K562 (cell line): ENCODE results near the gene SH2D5. TPM values are rescaled to one million over a fixed set of nuclear protein-coding genes. Genes with fewer than 3 reads are reported as not detected.

Source experiments
- ATAC-seq: fragments of 200-7000 bp; cut with Tn5 transposase; 3 replicates; pipeline ENCODE4 v1.9.1; 2020; ENCODE audit warnings: moderate library complexity
- BruUV-seq: library from RNA; stranded (reverse); fragments of 400-500 nt; replicated peaks from 2 replicates; lab custom pipeline; 2021; lab: Mats Ljungman, UMichigan
- CTCF ChIA-PET: fragments of 300-600 bp; formaldehyde crosslinking; extraction: SDS; loops from one replicate; lab custom pipeline; 2021; ENCODE audit warnings: low intra/inter-chr PET ratio; lab: Yijun Ruan, JAX
- POLR2A ChIA-PET: fragments of 300-600, 350-650 bp; sonication (Branson Sonifier 250); formaldehyde crosslinking; extraction: SDS; loops from one replicate; lab custom pipeline; 2021; ENCODE audit warnings: antibody characterized with exemption, inconsistent platforms; lab: Yijun Ruan, JAX
- DNase-seq, 4 experiments: peaks; one replicate each; pipeline versions ENCODE4 v3.0.0 to v3.0.0-alpha.2; 2011 to 2018; ENCODE audit warnings: low spot score in 3 of 4, mixed read lengths in 3 of 4; ENCODE audit errors: extremely low read depth in 1 of 4
- FAIRE-seq: peaks from 2 replicates; lab custom pipeline; 2011; peaks lifted over from hg19 to GRCh38; lab: Jason Lieb, UNC
- H2AFZ ChIP-seq: 2 replicates; pipeline ENCODE4 v1.6.0; 2011; ENCODE audit warnings: low read depth, low read length, control low read depth, inconsistent platforms
- H3K27ac ChIP-seq: fragments of 200-600 bp; 3 replicates; pipeline ENCODE4 v1.8.0; 2011; ENCODE audit warnings: low read depth, mild to moderate bottlenecking, control low read depth, inconsistent platforms, low read length, moderate library complexity, mixed read lengths; ENCODE audit errors: extremely low read depth
- H3K27me3 ChIP-seq, 2 experiments: fragments of 300-600 bp in 1 of 2; 2 replicates in 1 of 2; 3 replicates in 1 of 2; pipeline versions ENCODE4 v1.6.0 to v1.8.0; 2011; ENCODE audit warnings: inconsistent platforms in 2 of 2, low read length in 2 of 2, mild to moderate bottlenecking in 1 of 2, mixed read lengths in 1 of 2, moderate library complexity in 1 of 2; ENCODE audit not compliant: control insufficient read depth in 2 of 2, insufficient read depth in 2 of 2
- H3K36me3 ChIP-seq: fragments of 300-600 bp; 3 replicates; pipeline ENCODE4 v1.8.0; 2011; ENCODE audit warnings: mild to moderate bottlenecking, low read length, inconsistent platforms; ENCODE audit not compliant: control insufficient read depth, insufficient read depth
- H3K4me1 ChIP-seq, 2 experiments: fragments of 200-600 bp in 1 of 2; replicated peaks in 1 of 2; 2 replicates in 1 of 2; 3 replicates in 1 of 2; pipeline versions ENCODE4 v1.5.1 to v1.8.0; 2011; ENCODE audit warnings: inconsistent platforms in 2 of 2, low read length in 2 of 2, mild to moderate bottlenecking in 1 of 2, mixed read lengths in 1 of 2, moderate library complexity in 1 of 2; ENCODE audit not compliant: control insufficient read depth in 2 of 2, insufficient read depth in 2 of 2
- H3K4me2 ChIP-seq: 2 replicates; pipeline ENCODE4 v1.6.1; 2011; ENCODE audit warnings: low read length, control low read depth, inconsistent platforms, mixed read lengths; ENCODE audit not compliant: insufficient read depth
- H3K4me3 ChIP-seq: fragments of 200-600 bp; sonication (generic), shearing (Covaris generic); 2 replicates; pipeline ENCODE4 v1.5.1; 2016; ENCODE audit warnings: control low read depth, inconsistent platforms
- H3K79me2 ChIP-seq: fragments of 200-600 bp; 3 replicates; pipeline ENCODE4 v1.8.0; 2011; ENCODE audit warnings: low read length, inconsistent platforms; ENCODE audit not compliant: control insufficient read depth, insufficient read depth
- H3K9ac ChIP-seq, 2 experiments: 2 replicates each; pipeline versions ENCODE4 v1.6.0 to v1.6.1; 2011; ENCODE audit warnings: low read depth in 2 of 2, low read length in 2 of 2, control low read depth in 1 of 2, inconsistent platforms in 1 of 2, mild to moderate bottlenecking in 1 of 2, mixed read lengths in 1 of 2; ENCODE audit not compliant: insufficient read depth in 1 of 2
- H3K9me1 ChIP-seq: one replicate; pipeline ENCODE4 v1.6.0; 2011; ENCODE audit warnings: inconsistent platforms, mild to moderate bottlenecking, low read length, moderate library complexity; ENCODE audit not compliant: control insufficient read depth, insufficient read depth
- H3K9me3 ChIP-seq: replicated peaks from 2 replicates; pipeline ENCODE4 v1.5.1; 2011; ENCODE audit warnings: low read depth, low read length, inconsistent platforms; ENCODE audit not compliant: control insufficient read depth, insufficient read depth
- H4K20me1 ChIP-seq: replicated peaks from 2 replicates; pipeline ENCODE4 v1.6.1; 2011; ENCODE audit warnings: low read length, inconsistent platforms, mixed read lengths; ENCODE audit not compliant: control insufficient read depth, insufficient read depth
- KDM5B ChIP-seq: fragments of 200-600 bp; sonication (generic); IDR thresholded peaks from 2 replicates; pipeline ENCODE4 v1.6.1; 2012; ENCODE audit warnings: low read depth, mild to moderate bottlenecking, moderate library complexity, low read length, control low read depth, inconsistent platforms; ENCODE audit not compliant: insufficient replicate concordance
- SLC30A9 ChIP-seq: fragments of 250-450 bp; sonication (Bioruptor Pico); IDR thresholded peaks from 2 replicates; pipeline ENCODE4 v1.8.0; 2022; ENCODE audit warnings: mild to moderate bottlenecking, moderate library complexity
- SRSF7 ChIP-seq: fragments of 200-400 bp; formaldehyde crosslinking; optimal IDR thresholded peaks from 2 replicates; pipeline ENCODE3; 2017; ENCODE audit warnings: mild to moderate bottlenecking, low read depth, low read length
- ZBTB17 ChIP-seq: fragments of 450-650 bp; formaldehyde crosslinking; IDR thresholded peaks from 2 replicates; pipeline ENCODE4 v1.4.0; 2020; ENCODE audit warnings: mild to moderate bottlenecking
- ZNF124 ChIP-seq: sonication (generic); formaldehyde crosslinking; IDR thresholded peaks from 2 replicates; pipeline ENCODE4 v1.8.1; 2022; ENCODE audit warnings: missing genetic modification reagents
- WGBS: fragments of 100-300 bp; shearing (Covaris generic); methylation state at CpG from one replicate; pipeline ENCODE4 v1.1.6; 2016; ENCODE audit warnings: low coverage, mixed read lengths; ENCODE audit not compliant: insufficient coverage; ENCODE audit errors: missing lambda C conversion rate; 5-methylcytosine and 5-hydroxymethylcytosine counted together
- in situ Hi-C: fragments of 300-500 bp; cut with MboI; formaldehyde crosslinking; loops from 4 replicates; pipeline ENCODE4 v1.15.0; 2018; ENCODE audit warnings: inconsistent platforms, mixed read lengths
- intact Hi-C: fragments of 100-400 bp; cut with micrococcal nuclease; formaldehyde crosslinking; loops from 2 replicates; pipeline ENCODE4 v1.14.2; 2022
- polyA plus RNA-seq, 8 experiments: library from polyadenylated mRNA; depleted of rRNA in 4 of 8; stranded (reverse) in 5 of 8; unstranded in 3 of 8; fragments of >200 nt; fragmentation: Nextera tagmentation in 2 of 8; fragmentation: Illumina TruSeq in 1 of 8; extraction: Ambion mirVana in 2 of 8; extraction: Trizol in 1 of 8; gene quantifications; 2 replicates each; pipeline versions ENCODE4 v1.2.1 to v1.2.3, GENCODE V29; 2011 to 2014; ENCODE audit warnings: inconsistent platforms in 1 of 8, missing spikeins in 1 of 8
- total RNA-seq, 7 experiments: library from RNA; depleted of rRNA in 6 of 7; stranded (reverse); fragments of >200 nt in 6 of 7; fragmentation: Illumina TruSeq in 2 of 7; extraction: Trizol in 2 of 7; gene quantifications; 2 replicates each; pipeline versions ENCODE4 v1.2.1 to v1.2.3, GENCODE V29; 2011 to 2021; ENCODE audit warnings: low replicate concordance in 1 of 7
- TF ChIP-seq, protein P1 (sequence below): fragments of 250-450 bp; sonication (Bioruptor Pico); IDR thresholded peaks from 2 replicates; pipeline ENCODE4 v1.4.0; 2020; ENCODE audit warnings: mild to moderate bottlenecking, moderate library complexity, borderline replicate concordance
- TF ChIP-seq, protein P2 (sequence below): fragments of 450-650 bp; IDR thresholded peaks from 2 replicates; pipeline ENCODE4 v1.6.1; 2018; ENCODE audit not compliant: partially characterized antibody

Gene SH2D5
- total and polyA plus RNA-seq, 9 of the 15 experiments (the other 6 are each of a cell fraction or from before 2014, with no cell fraction given): 0.06 to 0.11 TPM; not detected in 7

DNA sequence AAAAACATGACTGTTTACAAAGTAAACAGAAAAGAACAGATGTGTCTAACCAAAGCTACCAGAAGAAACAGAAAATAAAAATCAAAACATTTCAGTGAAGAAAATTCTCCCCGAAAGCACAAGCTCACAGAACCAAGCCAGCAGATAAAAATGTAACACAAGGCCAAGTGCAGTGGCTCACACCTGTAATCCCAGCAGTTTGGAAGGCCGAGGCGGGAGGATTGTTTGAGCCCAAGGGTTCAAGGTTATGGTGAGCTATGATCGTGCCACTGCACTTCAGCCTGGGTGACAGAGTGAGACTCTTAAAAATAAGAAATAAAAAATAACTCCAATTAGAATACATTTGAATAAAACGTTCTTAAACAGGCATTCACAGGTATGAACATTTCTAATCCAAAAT is 52.2 kb downstream of the SH2D5 start (continued):
- TF ChIP-seq KDM5B: no peak
- TF ChIP-seq ZBTB17 (CRISPR knock-in tag): no peak
- TF ChIP-seq ZNF124 (CRISPR knock-in tag): no peak
- TF ChIP-seq, protein P1, sequence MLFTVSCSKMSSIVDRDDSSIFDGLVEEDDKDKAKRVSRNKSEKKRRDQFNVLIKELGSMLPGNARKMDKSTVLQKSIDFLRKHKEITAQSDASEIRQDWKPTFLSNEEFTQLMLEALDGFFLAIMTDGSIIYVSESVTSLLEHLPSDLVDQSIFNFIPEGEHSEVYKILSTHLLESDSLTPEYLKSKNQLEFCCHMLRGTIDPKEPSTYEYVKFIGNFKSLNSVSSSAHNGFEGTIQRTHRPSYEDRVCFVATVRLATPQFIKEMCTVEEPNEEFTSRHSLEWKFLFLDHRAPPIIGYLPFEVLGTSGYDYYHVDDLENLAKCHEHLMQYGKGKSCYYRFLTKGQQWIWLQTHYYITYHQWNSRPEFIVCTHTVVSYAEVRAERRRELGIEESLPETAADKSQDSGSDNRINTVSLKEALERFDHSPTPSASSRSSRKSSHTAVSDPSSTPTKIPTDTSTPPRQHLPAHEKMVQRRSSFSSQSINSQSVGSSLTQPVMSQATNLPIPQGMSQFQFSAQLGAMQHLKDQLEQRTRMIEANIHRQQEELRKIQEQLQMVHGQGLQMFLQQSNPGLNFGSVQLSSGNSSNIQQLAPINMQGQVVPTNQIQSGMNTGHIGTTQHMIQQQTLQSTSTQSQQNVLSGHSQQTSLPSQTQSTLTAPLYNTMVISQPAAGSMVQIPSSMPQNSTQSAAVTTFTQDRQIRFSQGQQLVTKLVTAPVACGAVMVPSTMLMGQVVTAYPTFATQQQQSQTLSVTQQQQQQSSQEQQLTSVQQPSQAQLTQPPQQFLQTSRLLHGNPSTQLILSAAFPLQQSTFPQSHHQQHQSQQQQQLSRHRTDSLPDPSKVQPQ (CRISPR knock-in tag): no peak

DNA sequence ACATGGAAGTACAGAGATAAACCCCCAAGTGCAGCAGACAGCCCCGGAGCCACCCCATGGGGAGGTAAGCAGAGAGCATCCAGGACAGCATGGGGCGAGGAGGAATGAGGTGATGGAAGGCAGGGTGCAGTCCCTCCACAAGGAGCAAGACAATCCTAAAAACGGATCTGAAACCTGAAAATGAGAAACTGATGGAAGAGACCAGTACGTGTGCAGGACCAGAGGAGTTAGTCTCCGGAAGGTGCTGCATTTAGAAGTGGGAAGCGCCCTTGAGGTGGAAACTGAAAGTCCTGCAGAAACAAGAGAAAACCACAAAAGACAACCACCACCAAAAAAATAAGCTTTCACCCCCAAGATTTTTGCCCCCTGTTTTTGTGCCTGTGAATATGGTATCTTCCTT is 53.9 kb downstream of the SH2D5 start:
- Histone ChIP-seq H3K4me3 (no peak overlapping the region), H3K9me1 (no peaks in the 10 kb centered on the region), H3K4me2 (no peak overlapping the region), H3K79me2 (no peaks in the 10 kb centered on the region), H3K4me1 (peaks cover 0 to 6% of the 10 kb centered on the region in 2 experiments; a peak in 1 of 5 replicates), H3K9me3 (no peaks in the 10 kb centered on the region; the same call in 1 of the 2 replicates), H3K27me3 (peaks cover 32 to 47% of the 10 kb centered on the region in 2 experiments), H2AFZ (no peak overlapping the region), H3K27ac (no peak overlapping the region), H3K36me3 (no peaks in the 10 kb centered on the region), H4K20me1 (no peaks in the 10 kb centered on the region), H3K9ac (no peak overlapping the region)
- ATAC-seq (no peak), DNase-seq (no peak), FAIRE-seq (no peak)
- ChIA-PET CTCF (no interaction called here), POLR2A (no interaction called here)
- 5% methylated on average over 6 of the region's 6 CpGs for WGBS
- TF ChIP-seq SLC30A9 (CRISPR knock-in tag) (no peak), SRSF7 (no peak)
- TF ChIP-seq, protein P2, sequence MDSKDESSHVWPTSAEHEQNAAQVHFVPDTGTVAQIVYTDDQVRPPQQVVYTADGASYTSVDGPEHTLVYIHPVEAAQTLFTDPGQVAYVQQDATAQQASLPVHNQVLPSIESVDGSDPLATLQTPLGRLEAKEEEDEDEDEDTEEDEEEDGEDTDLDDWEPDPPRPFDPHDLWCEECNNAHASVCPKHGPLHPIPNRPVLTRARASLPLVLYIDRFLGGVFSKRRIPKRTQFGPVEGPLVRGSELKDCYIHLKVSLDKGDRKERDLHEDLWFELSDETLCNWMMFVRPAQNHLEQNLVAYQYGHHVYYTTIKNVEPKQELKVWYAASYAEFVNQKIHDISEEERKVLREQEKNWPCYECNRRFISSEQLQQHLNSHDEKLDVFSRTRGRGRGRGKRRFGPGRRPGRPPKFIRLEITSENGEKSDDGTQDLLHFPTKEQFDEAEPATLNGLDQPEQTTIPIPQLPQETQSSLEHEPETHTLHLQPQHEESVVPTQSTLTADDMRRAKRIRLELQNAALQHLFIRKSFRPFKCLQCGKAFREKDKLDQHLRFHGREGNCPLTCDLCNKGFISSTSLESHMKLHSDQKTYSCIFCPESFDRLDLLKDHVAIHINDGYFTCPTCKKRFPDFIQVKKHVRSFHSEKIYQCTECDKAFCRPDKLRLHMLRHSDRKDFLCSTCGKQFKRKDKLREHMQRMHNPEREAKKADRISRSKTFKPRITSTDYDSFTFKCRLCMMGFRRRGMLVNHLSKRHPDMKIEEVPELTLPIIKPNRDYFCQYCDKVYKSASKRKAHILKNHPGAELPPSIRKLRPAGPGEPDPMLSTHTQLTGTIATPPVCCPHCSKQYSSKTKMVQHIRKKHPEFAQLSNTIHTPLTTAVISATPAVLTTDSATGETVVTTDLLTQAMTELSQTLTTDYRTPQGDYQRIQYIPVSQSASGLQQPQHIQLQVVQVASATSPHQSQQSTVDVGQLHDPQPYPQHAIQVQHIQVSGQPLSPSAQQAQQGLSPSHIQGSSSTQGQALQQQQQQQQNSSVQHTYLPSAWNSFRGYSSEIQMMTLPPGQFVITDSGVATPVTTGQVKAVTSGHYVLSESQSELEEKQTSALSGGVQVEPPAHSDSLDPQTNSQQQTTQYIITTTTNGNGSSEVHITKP: peak; percentile 73
- in situ Hi-C loops: no loop called here
- no TSS peak for BruUV-seq
- intact Hi-C loops: no loop called here
